ENCODE measurements around the gene THAP4. TPM values are rescaled to one million over a fixed set of nuclear protein-coding genes. Genes with fewer than 3 reads are reported as not detected.
A peak's percentile ranks its signal among the peaks of the same experiment; 100 is the strongest.

THAP4 gene
- total and polyA plus RNA-seq, 2 of the 13 experiments (the other 11 are each of a cell fraction or from before 2014, with no cell fraction given) = 59.7 to 75.7 TPM

DNA sequence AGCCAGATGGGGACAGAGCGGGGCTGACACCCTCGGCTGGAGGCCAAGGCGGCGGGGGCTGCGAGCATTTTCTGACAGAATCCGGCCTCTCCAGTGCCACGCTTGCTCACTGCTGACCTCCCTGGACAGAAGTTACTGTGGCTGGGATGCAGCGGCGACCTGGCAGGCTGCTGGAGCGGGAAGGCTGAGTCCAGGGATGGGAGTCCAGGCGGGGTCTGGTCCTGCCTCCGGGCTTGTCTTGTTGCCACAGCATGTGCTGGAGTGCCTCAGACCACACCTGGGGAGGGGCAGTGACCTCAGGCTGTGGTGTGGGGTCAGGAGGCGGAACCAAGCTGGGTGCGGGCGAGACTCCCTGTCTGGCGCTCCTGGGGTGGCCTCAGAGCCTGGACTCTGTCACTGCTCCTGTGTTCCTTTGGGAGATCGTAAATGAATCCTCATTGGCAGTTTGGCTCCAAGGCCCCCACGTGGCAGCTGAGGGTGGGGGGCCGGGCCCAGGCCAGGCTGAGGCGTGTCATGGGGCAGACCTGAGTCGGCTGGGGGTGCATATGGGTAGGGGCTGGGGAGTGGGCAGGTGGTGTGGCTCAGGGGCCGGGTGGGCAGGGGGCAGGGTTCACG is 72.9 kb downstream of the THAP4 start (continued):
- TF ChIP-seq TFDP1 (CRISPR knock-in tag; IDR thresholded peaks at IDR 0.05; ENCODE audit: borderline replicate concordance) (peak; percentile 46), SALL1 (CRISPR knock-in tag; IDR thresholded peaks at IDR 0.05) (peak; percentile 37; the same call in 1 of the 2 replicates), PLRG1 (conservative IDR thresholded peaks at IDR 0.05) (no peak), HNF4G (IDR thresholded peaks at IDR 0.05; ENCODE audit: borderline replicate concordance, low read depth, low read length) (peak; percentile 17; the same call in 1 of the 2 replicates), HNF4G (CRISPR knock-in tag; IDR thresholded peaks at IDR 0.05; ENCODE audit: borderline replicate concordance, low read depth) (no peak), ZNF780A (CRISPR knock-in tag; IDR thresholded peaks at IDR 0.05) (no peak), RBFOX2 (IDR thresholded peaks at IDR 0.05; ENCODE audit: low read depth, low read length) (peak; percentile 28; the same call in 1 of the 2 replicates), TFE3 (CRISPR knock-in tag; IDR thresholded peaks at IDR 0.05) (no peak), ZBTB38 (CRISPR knock-in tag; IDR thresholded peaks at IDR 0.05) (peak; percentile 96), GATAD1 (CRISPR knock-in tag; IDR thresholded peaks at IDR 0.05) (no peak), NR2C2 (CRISPR knock-in tag; IDR thresholded peaks at IDR 0.05; ENCODE audit: borderline replicate concordance) (peak; percentile 55), TBX2 (CRISPR knock-in tag; IDR thresholded peaks at IDR 0.05; ENCODE audit: borderline replicate concordance) (0 out of 2 replicates have a peak, but pooled peaks have one; percentile 25), EED (CRISPR knock-in tag; IDR thresholded peaks at IDR 0.05) (0 out of 2 replicates have a peak, but pooled peaks have one; percentile 47), CENPT (CRISPR knock-in tag; IDR thresholded peaks at IDR 0.05; ENCODE audit: low read depth) (no peak)
- TF ChIP-seq, protein P1, sequence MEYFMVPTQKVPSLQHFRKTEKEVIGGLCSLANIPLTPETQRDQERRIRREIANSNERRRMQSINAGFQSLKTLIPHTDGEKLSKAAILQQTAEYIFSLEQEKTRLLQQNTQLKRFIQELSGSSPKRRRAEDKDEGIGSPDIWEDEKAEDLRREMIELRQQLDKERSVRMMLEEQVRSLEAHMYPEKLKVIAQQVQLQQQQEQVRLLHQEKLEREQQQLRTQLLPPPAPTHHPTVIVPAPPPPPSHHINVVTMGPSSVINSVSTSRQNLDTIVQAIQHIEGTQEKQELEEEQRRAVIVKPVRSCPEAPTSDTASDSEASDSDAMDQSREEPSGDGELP (IDR thresholded peaks at IDR 0.05; ENCODE audit: borderline replicate concordance, low read depth) = 0 out of 2 replicates have a peak, but pooled peaks have one; percentile 6
- TF ChIP-seq, protein P2, sequence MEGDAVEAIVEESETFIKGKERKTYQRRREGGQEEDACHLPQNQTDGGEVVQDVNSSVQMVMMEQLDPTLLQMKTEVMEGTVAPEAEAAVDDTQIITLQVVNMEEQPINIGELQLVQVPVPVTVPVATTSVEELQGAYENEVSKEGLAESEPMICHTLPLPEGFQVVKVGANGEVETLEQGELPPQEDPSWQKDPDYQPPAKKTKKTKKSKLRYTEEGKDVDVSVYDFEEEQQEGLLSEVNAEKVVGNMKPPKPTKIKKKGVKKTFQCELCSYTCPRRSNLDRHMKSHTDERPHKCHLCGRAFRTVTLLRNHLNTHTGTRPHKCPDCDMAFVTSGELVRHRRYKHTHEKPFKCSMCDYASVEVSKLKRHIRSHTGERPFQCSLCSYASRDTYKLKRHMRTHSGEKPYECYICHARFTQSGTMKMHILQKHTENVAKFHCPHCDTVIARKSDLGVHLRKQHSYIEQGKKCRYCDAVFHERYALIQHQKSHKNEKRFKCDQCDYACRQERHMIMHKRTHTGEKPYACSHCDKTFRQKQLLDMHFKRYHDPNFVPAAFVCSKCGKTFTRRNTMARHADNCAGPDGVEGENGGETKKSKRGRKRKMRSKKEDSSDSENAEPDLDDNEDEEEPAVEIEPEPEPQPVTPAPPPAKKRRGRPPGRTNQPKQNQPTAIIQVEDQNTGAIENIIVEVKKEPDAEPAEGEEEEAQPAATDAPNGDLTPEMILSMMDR (CRISPR knock-in tag; IDR thresholded peaks at IDR 0.05) = peak; percentile 5; the same call in 1 of the 2 replicates
- TF ChIP-seq, protein P3, sequence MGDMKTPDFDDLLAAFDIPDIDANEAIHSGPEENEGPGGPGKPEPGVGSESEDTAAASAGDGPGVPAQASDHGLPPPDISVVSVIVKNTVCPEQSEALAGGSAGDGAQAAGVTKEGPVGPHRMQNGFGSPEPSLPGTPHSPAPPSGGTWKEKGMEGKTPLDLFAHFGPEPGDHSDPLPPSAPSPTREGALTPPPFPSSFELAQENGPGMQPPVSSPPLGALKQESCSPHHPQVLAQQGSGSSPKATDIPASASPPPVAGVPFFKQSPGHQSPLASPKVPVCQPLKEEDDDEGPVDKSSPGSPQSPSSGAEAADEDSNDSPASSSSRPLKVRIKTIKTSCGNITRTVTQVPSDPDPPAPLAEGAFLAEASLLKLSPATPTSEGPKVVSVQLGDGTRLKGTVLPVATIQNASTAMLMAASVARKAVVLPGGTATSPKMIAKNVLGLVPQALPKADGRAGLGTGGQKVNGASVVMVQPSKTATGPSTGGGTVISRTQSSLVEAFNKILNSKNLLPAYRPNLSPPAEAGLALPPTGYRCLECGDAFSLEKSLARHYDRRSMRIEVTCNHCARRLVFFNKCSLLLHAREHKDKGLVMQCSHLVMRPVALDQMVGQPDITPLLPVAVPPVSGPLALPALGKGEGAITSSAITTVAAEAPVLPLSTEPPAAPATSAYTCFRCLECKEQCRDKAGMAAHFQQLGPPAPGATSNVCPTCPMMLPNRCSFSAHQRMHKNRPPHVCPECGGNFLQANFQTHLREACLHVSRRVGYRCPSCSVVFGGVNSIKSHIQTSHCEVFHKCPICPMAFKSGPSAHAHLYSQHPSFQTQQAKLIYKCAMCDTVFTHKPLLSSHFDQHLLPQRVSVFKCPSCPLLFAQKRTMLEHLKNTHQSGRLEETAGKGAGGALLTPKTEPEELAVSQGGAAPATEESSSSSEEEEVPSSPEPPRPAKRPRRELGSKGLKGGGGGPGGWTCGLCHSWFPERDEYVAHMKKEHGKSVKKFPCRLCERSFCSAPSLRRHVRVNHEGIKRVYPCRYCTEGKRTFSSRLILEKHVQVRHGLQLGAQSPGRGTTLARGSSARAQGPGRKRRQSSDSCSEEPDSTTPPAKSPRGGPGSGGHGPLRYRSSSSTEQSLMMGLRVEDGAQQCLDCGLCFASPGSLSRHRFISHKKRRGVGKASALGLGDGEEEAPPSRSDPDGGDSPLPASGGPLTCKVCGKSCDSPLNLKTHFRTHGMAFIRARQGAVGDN (CRISPR knock-in tag; IDR thresholded peaks at IDR 0.05) = peak; percentile 83
